NCI-H146 treated with DMSO at 0.1 percent for 48 hours (cell line): ENCODE data around the gene TFIP11.
"Not testable (repeated sequence)": the region's sequence is repeated elsewhere in the genome, so short reads cannot be mapped to it uniquely, and the experiment has no call there.

Experiments used
- DNase-seq: peaks from one replicate; lab custom pipeline; 2025; ENCODE audit not compliant: unreplicated experiment; lab: John Stamatoyannopoulos, UW

Gene TFIP11

GRCh38 chr22:26541167-26541819, 29.0 kb upstream of the TFIP11 start:
- DNase-seq, result no peak

GRCh38 chr22:26540119-26540518, 27.8 kb upstream of the TFIP11 start:
- DNase-seq, result no peak

GRCh38 chr22:26536762-26537134, 24.5 kb upstream of the TFIP11 start:
- no peak for DNase-seq

- no peak for DNase-seq
These were observed 23.9 kb upstream of the TFIP11 start for GRCh38 chr22:26536056-26536761.

GRCh38 chr22:26535603-26535908, 23.3 kb upstream of the TFIP11 start:
- DNase-seq, result no peak

GRCh38 chr22:26534874-26535602, 22.8 kb upstream of the TFIP11 start:
- DNase-seq, result no peak

- no peak for DNase-seq
These were observed 22.0 kb upstream of the TFIP11 start for GRCh38 chr22:26534171-26534855.

GRCh38 chr22:26529345-26529744, 17.1 kb upstream of the TFIP11 start:
- no peak for DNase-seq

GRCh38 chr22:26528518-26528917, 16.2 kb upstream of the TFIP11 start:
- DNase-seq, result not testable (repeated sequence)

GRCh38 chr22:26527574-26528465, 15.5 kb upstream of the TFIP11 start:
- no peak for DNase-seq

GRCh38 chr22:26527167-26527566, 14.9 kb upstream of the TFIP11 start:
- DNase-seq, result no peak

- DNase-seq, result no peak
These were observed 13.8 kb upstream of the TFIP11 start for GRCh38 chr22:26525946-26526564.

- no peak for DNase-seq
These were observed 12.6 kb upstream of the TFIP11 start for GRCh38 chr22:26524870-26525269.

GRCh38 chr22:26522592-26522991, 10.3 kb upstream of the TFIP11 start:
- no peak for DNase-seq

- no peak for DNase-seq
These were observed 9.7 kb upstream of the TFIP11 start for GRCh38 chr22:26522012-26522411.

GRCh38 chr22:26517429-26517828, 5.2 kb upstream of the TFIP11 start:
- DNase-seq, result no peak

GRCh38 chr22:26516503-26516902, 4.2 kb upstream of the TFIP11 start:
- DNase-seq, result no peak

GRCh38 chr22:26515931-26516330, 3.7 kb upstream of the TFIP11 start:
- DNase-seq, result no peak

- no peak for DNase-seq
These were observed 2.3 kb upstream of the TFIP11 start for GRCh38 chr22:26514419-26515161.

- DNase-seq, result no peak
These were observed 1.6 kb upstream of the TFIP11 start for GRCh38 chr22:26513838-26514237.
